ENCODE measurements around the gene TESMIN. TPM values are rescaled to one million over a fixed set of nuclear protein-coding genes. Genes with fewer than 3 reads are reported as not detected.

TESMIN gene
- total and polyA plus RNA-seq, 2 of the 13 experiments (the other 11 are each of a cell fraction or from before 2014, with no cell fraction given): 0.15 to 0.45 TPM

DNA sequence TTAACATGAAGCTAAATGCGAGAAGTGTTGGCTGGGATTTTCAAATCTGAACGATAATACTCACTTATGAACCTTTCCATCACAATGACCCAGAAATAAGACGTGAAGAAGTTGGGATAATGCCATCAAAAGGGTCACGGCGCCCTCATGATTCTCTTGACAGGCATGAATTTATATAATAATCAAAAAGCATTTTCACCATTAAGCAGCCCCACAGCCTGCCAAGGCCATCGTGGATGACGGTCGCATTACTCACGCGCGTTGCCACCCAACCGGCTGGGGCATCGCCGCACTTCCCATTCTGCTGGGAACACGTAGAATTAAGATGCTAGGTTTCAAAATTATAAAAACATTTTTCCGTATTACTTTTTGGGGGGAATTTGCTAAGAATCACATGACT is 85.9 kb downstream of the TESMIN start:
- in situ Hi-C loops (cut with HindIII; ENCODE audit: extremely low pct_ligation_motif_present, low pct_unique_long_range_greater_than_20kb): no loop called here
- 68% methylated on average over 16 of the region's 16 CpGs for WGBS (ENCODE audit: low lambda C conversion rate)
- ATAC-seq: no peak
- intact Hi-C loops (cut with micrococcal nuclease; ENCODE audit: unreplicated experiment): no loop called here
- H3K9me3 ChIP-seq (ENCODE audit: low read length): no peaks in the 10 kb centered on the region
- H4K20me1 ChIP-seq (ENCODE audit: insufficient read depth, low read length): no peaks in the 10 kb centered on the region
- H3K79me2 ChIP-seq (ENCODE audit: insufficient read depth, low read length): no peaks in the 10 kb centered on the region
- FAIRE-seq: no peak
- H3K36me3 ChIP-seq (replicated peaks in 1 of 2; ENCODE audit: control insufficient read depth in 1 of 2, insufficient read depth in 2 of 2, low read length in 2 of 2): no peaks in the 10 kb centered on the region
- TF ChIP-seq SIX1 (CRISPR knock-in tag; IDR thresholded peaks at IDR 0.05; ENCODE audit: borderline replicate concordance): no peak
- TF ChIP-seq MYC (CRISPR knock-in tag; IDR thresholded peaks at IDR 0.05; ENCODE audit: borderline replicate concordance): no peak
- no peak for TF ChIP-seq ARNTL (CRISPR knock-in tag; IDR thresholded peaks at IDR 0.05)
- TF ChIP-seq HOXA7 (CRISPR knock-in tag; IDR thresholded peaks at IDR 0.05): no peak
- TF ChIP-seq, protein P1, sequence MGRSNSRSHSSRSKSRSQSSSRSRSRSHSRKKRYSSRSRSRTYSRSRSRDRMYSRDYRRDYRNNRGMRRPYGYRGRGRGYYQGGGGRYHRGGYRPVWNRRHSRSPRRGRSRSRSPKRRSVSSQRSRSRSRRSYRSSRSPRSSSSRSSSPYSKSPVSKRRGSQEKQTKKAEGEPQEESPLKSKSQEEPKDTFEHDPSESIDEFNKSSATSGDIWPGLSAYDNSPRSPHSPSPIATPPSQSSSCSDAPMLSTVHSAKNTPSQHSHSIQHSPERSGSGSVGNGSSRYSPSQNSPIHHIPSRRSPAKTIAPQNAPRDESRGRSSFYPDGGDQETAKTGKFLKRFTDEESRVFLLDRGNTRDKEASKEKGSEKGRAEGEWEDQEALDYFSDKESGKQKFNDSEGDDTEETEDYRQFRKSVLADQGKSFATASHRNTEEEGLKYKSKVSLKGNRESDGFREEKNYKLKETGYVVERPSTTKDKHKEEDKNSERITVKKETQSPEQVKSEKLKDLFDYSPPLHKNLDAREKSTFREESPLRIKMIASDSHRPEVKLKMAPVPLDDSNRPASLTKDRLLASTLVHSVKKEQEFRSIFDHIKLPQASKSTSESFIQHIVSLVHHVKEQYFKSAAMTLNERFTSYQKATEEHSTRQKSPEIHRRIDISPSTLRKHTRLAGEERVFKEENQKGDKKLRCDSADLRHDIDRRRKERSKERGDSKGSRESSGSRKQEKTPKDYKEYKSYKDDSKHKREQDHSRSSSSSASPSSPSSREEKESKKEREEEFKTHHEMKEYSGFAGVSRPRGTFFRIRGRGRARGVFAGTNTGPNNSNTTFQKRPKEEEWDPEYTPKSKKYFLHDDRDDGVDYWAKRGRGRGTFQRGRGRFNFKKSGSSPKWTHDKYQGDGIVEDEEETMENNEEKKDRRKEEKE (IDR thresholded peaks at IDR 0.05): no peak
- TF ChIP-seq, protein P2, sequence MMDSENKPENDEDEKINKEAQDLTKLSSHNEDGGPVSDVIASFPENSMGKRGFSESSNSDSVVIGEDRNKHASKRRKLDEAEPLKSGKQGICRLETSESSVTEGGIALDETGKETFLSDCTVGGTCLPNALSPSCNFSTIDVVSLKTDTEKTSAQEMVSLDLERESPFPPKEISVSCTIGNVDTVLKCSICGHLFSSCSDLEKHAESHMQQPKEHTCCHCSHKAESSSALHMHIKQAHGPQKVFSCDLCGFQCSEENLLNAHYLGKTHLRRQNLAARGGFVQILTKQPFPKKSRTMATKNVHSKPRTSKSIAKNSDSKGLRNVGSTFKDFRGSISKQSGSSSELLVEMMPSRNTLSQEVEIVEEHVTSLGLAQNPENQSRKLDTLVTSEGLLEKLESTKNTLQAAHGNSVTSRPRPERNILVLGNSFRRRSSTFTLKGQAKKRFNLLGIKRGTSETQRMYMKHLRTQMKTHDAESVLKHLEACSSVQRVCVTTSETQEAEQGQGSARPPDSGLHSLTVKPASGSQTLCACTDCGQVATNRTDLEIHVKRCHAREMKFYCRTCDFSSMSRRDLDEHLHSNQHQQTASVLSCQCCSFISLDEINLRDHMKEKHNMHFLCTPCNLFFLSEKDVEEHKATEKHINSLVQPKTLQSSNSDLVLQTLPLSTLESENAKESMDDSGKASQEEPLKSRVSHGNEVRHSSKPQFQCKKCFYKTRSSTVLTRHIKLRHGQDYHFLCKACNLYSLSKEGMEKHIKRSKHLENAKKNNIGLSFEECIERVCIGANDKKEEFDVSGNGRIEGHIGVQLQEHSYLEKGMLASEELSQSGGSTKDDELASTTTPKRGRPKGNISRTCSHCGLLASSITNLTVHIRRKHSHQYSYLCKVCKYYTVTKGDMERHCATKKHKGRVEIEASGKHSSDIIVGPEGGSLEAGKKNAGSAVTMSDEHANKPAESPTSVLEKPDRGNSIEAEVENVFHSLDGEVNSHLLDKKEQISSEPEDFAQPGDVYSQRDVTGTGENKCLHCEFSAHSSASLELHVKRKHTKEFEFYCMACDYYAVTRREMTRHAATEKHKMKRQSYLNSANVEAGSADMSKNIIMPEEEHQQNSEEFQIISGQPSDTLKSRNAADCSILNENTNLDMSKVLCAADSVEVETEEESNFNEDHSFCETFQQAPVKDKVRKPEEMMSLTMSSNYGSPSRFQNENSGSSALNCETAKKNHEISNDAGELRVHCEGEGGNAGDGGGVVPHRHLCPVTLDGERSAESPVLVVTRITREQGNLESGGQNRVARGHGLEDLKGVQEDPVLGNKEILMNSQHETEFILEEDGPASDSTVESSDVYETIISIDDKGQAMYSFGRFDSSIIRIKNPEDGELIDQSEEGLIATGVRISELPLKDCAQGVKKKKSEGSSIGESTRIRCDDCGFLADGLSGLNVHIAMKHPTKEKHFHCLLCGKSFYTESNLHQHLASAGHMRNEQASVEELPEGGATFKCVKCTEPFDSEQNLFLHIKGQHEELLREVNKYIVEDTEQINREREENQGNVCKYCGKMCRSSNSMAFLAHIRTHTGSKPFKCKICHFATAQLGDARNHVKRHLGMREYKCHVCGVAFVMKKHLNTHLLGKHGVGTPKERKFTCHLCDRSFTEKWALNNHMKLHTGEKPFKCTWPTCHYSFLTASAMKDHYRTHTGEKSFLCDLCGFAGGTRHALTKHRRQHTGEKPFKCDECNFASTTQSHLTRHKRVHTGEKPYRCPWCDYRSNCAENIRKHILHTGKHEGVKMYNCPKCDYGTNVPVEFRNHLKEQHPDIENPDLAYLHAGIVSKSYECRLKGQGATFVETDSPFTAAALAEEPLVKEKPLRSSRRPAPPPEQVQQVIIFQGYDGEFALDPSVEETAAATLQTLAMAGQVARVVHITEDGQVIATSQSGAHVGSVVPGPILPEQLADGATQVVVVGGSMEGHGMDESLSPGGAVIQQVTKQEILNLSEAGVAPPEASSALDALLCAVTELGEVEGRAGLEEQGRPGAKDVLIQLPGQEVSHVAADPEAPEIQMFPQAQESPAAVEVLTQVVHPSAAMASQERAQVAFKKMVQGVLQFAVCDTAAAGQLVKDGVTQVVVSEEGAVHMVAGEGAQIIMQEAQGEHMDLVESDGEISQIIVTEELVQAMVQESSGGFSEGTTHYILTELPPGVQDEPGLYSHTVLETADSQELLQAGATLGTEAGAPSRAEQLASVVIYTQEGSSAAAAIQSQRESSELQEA (CRISPR knock-in tag; IDR thresholded peaks at IDR 0.05; ENCODE audit: not compliant biosample characterization): no peak
- no peak for TF ChIP-seq EED (CRISPR knock-in tag; IDR thresholded peaks at IDR 0.05)
- TF ChIP-seq KMT2B (CRISPR knock-in tag; IDR thresholded peaks at IDR 0.05): no peak
- TF ChIP-seq, protein P3, sequence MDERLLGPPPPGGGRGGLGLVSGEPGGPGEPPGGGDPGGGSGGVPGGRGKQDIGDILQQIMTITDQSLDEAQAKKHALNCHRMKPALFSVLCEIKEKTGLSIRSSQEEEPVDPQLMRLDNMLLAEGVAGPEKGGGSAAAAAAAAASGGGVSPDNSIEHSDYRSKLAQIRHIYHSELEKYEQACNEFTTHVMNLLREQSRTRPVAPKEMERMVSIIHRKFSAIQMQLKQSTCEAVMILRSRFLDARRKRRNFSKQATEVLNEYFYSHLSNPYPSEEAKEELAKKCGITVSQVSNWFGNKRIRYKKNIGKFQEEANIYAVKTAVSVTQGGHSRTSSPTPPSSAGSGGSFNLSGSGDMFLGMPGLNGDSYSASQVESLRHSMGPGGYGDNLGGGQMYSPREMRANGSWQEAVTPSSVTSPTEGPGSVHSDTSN (CRISPR knock-in tag; IDR thresholded peaks at IDR 0.05): no peak
- TF ChIP-seq, protein P4, sequence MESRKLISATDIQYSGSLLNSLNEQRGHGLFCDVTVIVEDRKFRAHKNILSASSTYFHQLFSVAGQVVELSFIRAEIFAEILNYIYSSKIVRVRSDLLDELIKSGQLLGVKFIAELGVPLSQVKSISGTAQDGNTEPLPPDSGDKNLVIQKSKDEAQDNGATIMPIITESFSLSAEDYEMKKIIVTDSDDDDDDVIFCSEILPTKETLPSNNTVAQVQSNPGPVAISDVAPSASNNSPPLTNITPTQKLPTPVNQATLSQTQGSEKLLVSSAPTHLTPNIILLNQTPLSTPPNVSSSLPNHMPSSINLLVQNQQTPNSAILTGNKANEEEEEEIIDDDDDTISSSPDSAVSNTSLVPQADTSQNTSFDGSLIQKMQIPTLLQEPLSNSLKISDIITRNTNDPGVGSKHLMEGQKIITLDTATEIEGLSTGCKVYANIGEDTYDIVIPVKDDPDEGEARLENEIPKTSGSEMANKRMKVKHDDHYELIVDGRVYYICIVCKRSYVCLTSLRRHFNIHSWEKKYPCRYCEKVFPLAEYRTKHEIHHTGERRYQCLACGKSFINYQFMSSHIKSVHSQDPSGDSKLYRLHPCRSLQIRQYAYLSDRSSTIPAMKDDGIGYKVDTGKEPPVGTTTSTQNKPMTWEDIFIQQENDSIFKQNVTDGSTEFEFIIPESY (CRISPR knock-in tag; IDR thresholded peaks at IDR 0.05): no peak
- TF ChIP-seq JUND (CRISPR knock-in tag; IDR thresholded peaks at IDR 0.05): no peak
- no peak overlapping the region for H3K4me2 ChIP-seq (ENCODE audit: low read depth, low read length)
- no peak overlapping the region for H3K27ac ChIP-seq (ENCODE audit: extremely low read length, insufficient read depth, low read length)
- H2AFZ ChIP-seq (ENCODE audit: low read length): no peak overlapping the region
- POLR2A ChIA-PET: no interaction called here
- no peaks in the 10 kb centered on the region for H3K4me1 ChIP-seq (ENCODE audit: insufficient read depth, low read length)
- DNase-seq (ENCODE audit: low spot score): no peak
- H3K27me3 ChIP-seq (ENCODE audit: control insufficient read depth in 1 of 2, insufficient read depth in 2 of 2, low read length in 2 of 2): peaks cover 9 to 45% of the 10 kb centered on the region in 2 experiments; a peak in 4 of 5 replicates
- H3K4me3 ChIP-seq (replicated peaks in 1 of 3; ENCODE audit: insufficient read depth in 1 of 3, low read depth in 2 of 3, low read length in 3 of 3): no peak overlapping the region
- no TSS peak for BruUV-seq (replicated peaks)
- H3K9ac ChIP-seq (ENCODE audit: insufficient read depth, low read depth, low read length): no peak overlapping the region
- CTCF ChIA-PET (ENCODE audit: low intra/inter-chr PET ratio, low total read pairs): no interaction called here

Measured in HepG2 (cell line).